ENCODE results near the gene AKAP13. TPM values are rescaled to one million over a fixed set of nuclear protein-coding genes. Genes with fewer than 3 reads are reported as not detected.

Gene AKAP13
- total and polyA plus RNA-seq, 2 donors (not counting 1 experiment from before 2014, with no cell fraction given): 73.8 to 358 TPM

DNA sequence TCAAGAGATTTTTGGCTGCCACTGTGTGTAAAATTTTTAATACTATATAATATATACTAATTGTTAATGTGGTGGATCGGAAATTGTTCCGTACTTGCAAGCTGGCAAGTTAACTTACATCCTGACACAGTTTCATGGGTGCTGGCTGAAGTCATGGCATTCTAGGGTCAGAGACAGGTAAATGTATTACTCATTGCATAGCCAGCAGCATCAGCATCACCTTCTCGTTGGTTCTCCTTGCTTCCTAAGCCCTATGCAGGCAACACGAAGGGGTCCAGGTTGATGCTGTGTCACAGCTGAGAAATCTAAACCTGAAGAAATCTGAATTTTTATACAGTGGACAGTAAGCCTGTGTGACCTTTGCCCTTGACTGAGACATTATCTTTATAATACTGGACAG, 251.6 kb downstream of the AKAP13 start:
- H3K9me3 ChIP-seq (ENCODE audit: control extremely low read depth in 1 of 3, control insufficient read depth in 2 of 3, insufficient read depth in 1 of 3, low read length in 2 of 3): no peaks in the 10 kb centered on the region
- H3K4me3 Mint-ChIP-seq: no peak overlapping the region
- H3K9me3 Mint-ChIP-seq (ENCODE audit: insufficient read depth): no peaks in the 10 kb centered on the region
- peaks cover 16% of the 10 kb centered on the region for H3K4me1 Mint-ChIP-seq
- no peak overlapping the region for H3K9ac ChIP-seq (ENCODE audit: low read length)
- no peak overlapping the region for H3K4me3 ChIP-seq (ENCODE audit: control extremely low read depth in 1 of 5, extremely low read depth in 1 of 5, insufficient read depth in 1 of 5, low read depth in 2 of 5, low read length in 4 of 5)
- ChIA-PET POLR2A (no interaction called here), CTCF (no interaction called here)
- H3K27me3 ChIP-seq (replicated peaks in 1 of 4; ENCODE audit: control extremely low read depth in 1 of 4, control insufficient read depth in 3 of 4, insufficient read depth in 4 of 4, low read length in 3 of 4): no peaks in the 10 kb centered on the region
- peak overlapping the region; percentile 20 for H3K27ac Mint-ChIP-seq
- WGBS (ENCODE audit: insufficient coverage): no CpG with 5 or more reads among the region's 4 CpGs
- no peak for ATAC-seq (ENCODE audit: low read depth)
- H4K20me1 ChIP-seq (ENCODE audit: control insufficient read depth, insufficient read depth, low read length, poor library complexity, severe bottlenecking): peaks cover 27% of the 10 kb centered on the region
- no peak overlapping the region for H3K27ac ChIP-seq (ENCODE audit: low read length in 2 of 2)
- H3K79me2 ChIP-seq (ENCODE audit: control insufficient read depth, insufficient read depth, low read length): peaks cover 24% of the 10 kb centered on the region
- H3K4me1 ChIP-seq (ENCODE audit: control insufficient read depth in 2 of 2, insufficient read depth in 2 of 2, low read length in 2 of 2): no peaks in the 10 kb centered on the region
- intact Hi-C loops (cut with micrococcal nuclease): loop anchor here (10.0 kb wide), 1 partner anchor 53 kb away; no protein-coding TSS in a partner anchor
- TF ChIP-seq, protein P1, sequence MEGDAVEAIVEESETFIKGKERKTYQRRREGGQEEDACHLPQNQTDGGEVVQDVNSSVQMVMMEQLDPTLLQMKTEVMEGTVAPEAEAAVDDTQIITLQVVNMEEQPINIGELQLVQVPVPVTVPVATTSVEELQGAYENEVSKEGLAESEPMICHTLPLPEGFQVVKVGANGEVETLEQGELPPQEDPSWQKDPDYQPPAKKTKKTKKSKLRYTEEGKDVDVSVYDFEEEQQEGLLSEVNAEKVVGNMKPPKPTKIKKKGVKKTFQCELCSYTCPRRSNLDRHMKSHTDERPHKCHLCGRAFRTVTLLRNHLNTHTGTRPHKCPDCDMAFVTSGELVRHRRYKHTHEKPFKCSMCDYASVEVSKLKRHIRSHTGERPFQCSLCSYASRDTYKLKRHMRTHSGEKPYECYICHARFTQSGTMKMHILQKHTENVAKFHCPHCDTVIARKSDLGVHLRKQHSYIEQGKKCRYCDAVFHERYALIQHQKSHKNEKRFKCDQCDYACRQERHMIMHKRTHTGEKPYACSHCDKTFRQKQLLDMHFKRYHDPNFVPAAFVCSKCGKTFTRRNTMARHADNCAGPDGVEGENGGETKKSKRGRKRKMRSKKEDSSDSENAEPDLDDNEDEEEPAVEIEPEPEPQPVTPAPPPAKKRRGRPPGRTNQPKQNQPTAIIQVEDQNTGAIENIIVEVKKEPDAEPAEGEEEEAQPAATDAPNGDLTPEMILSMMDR (IDR thresholded peaks at IDR 0.05): no peak
- TF ChIP-seq EZH2 (IDR thresholded peaks at IDR 0.05; ENCODE audit: borderline replicate concordance, insufficient read depth, low read depth, low read length, poor library complexity, severe bottlenecking): no peak
- H2AFZ ChIP-seq (ENCODE audit: insufficient read depth, low read depth, low read length, poor library complexity, severe bottlenecking): no peak overlapping the region
- H3K36me3 ChIP-seq (replicated peaks in 1 of 2; ENCODE audit: control extremely low read depth in 1 of 2, control insufficient read depth in 1 of 2, extremely low read depth in 1 of 2, insufficient read depth in 2 of 2, low read length in 1 of 2): peaks cover 5 to 7% of the 10 kb centered on the region in 2 experiments
- H3K27me3 Mint-ChIP-seq: no peaks in the 10 kb centered on the region
- no peak for DNase-seq
- no peak overlapping the region for H3K4me2 ChIP-seq (replicated peaks; ENCODE audit: low read depth, low read length, poor library complexity, severe bottlenecking)

DNA sequence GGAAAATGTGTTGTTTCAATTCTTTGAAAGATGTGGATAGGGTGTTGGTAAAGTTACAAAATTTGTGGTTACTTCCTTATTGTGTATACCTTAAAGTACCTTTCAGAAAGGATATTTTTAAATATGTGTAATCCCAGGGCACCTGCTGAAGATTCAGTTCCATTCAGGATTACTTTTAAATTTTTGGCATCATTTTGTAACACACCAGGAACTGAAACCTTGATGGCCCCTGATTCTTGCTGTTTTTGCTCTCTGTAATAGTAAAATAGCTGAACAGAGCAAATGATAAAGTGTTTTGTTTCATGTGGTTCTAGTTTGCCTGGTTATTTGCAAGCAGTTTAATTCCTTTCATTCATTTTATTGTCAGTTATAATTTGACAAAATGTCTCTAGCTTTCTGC, 253.5 kb downstream of the AKAP13 start:
- Histone ChIP-seq H3K4me2 (replicated peaks; ENCODE audit: low read depth, low read length, poor library complexity, severe bottlenecking) (no peak overlapping the region), H3K9ac (ENCODE audit: low read length) (no peak overlapping the region), H3K27me3 (replicated peaks in 1 of 4; ENCODE audit: control extremely low read depth in 1 of 4, control insufficient read depth in 3 of 4, insufficient read depth in 4 of 4, low read length in 3 of 4) (no peaks in the 10 kb centered on the region), H3K9me3 (ENCODE audit: control extremely low read depth in 1 of 3, control insufficient read depth in 2 of 3, insufficient read depth in 1 of 3, low read length in 2 of 3) (no peaks in the 10 kb centered on the region), H2AFZ (ENCODE audit: insufficient read depth, low read depth, low read length, poor library complexity, severe bottlenecking) (no peak overlapping the region), H3K4me3 (ENCODE audit: control extremely low read depth in 1 of 5, extremely low read depth in 1 of 5, insufficient read depth in 1 of 5, low read depth in 2 of 5, low read length in 4 of 5) (no peak overlapping the region), H3K27ac (ENCODE audit: low read length in 2 of 2) (peak overlapping the region in 1 of 2 donors; percentile 43), H4K20me1 (ENCODE audit: control insufficient read depth, insufficient read depth, low read length, poor library complexity, severe bottlenecking) (peaks cover 17% of the 10 kb centered on the region), H3K79me2 (ENCODE audit: control insufficient read depth, insufficient read depth, low read length) (peaks cover 28% of the 10 kb centered on the region), H3K36me3 (replicated peaks in 1 of 2; ENCODE audit: control extremely low read depth in 1 of 2, control insufficient read depth in 1 of 2, extremely low read depth in 1 of 2, insufficient read depth in 2 of 2, low read length in 1 of 2) (peaks cover under 1 to 5% of the 10 kb centered on the region in 2 experiments), H3K4me1 (ENCODE audit: control insufficient read depth in 2 of 2, insufficient read depth in 2 of 2, low read length in 2 of 2) (no peaks in the 10 kb centered on the region)
- ChIA-PET POLR2A (no interaction called here), CTCF (interaction anchor here (0.8 to 1.4 kb wide), 3 partner anchors 9 to 216 kb away, joined by 3 to 5 read pairs (median 4); no protein-coding TSS in a partner anchor)
- H3K27me3 Mint-ChIP-seq: no peaks in the 10 kb centered on the region
- no peak overlapping the region for H3K27ac Mint-ChIP-seq
- no peaks in the 10 kb centered on the region for H3K9me3 Mint-ChIP-seq (ENCODE audit: insufficient read depth)
- intact Hi-C loops (cut with micrococcal nuclease): loop anchor here (10.0 kb wide), 1 partner anchor 51 kb away; no protein-coding TSS in a partner anchor
- H3K4me1 Mint-ChIP-seq: peaks cover 17% of the 10 kb centered on the region
- no peak overlapping the region for H3K4me3 Mint-ChIP-seq
- no peak for ATAC-seq (ENCODE audit: low read depth)
- TF ChIP-seq EZH2 (IDR thresholded peaks at IDR 0.05; ENCODE audit: borderline replicate concordance, insufficient read depth, low read depth, low read length, poor library complexity, severe bottlenecking): no peak
- no peak for DNase-seq

All from B cell (primary cell).